MM.1S (cell line): ENCODE results near the gene GSAP.
"Not testable (repeated sequence)": the region's sequence is repeated elsewhere in the genome, so short reads cannot be mapped to it uniquely, and the experiment has no call there.

Source experiments
- DNase-seq: peaks from one replicate; pipeline ENCODE4 v3.0.0-alpha.2; 2015
- H2AFZ ChIP-seq: fragments of 300-600 bp; sonication (generic); 2 replicates; pipeline ENCODE4 v1.6.0; 2016; ENCODE audit warnings: antibody characterized with exemption, low read length
- H3F3A ChIP-seq: fragments of 300-600 bp; sonication (generic); 2 replicates; pipeline ENCODE4 v1.6.1; 2016; ENCODE audit warnings: mild to moderate bottlenecking, antibody characterized with exemption, low read length, moderate library complexity, mixed read lengths; ENCODE audit not compliant: insufficient read depth
- H3K27ac ChIP-seq: fragments of 300-600 bp; sonication (generic); 2 replicates; pipeline ENCODE4 v1.5.1; 2016; ENCODE audit warnings: mild to moderate bottlenecking, low read length
- H3K27me3 ChIP-seq: fragments of 300-600 bp; sonication (generic); replicated peaks from 2 replicates; pipeline ENCODE4 v1.6.0; 2016; ENCODE audit warnings: low read length; ENCODE audit not compliant: insufficient read depth
- H3K36me3 ChIP-seq: fragments of 300-600 bp; sonication (generic); replicated peaks from 2 replicates; pipeline ENCODE4 v1.6.1; 2016; ENCODE audit warnings: mild to moderate bottlenecking, low read length, mixed read lengths; ENCODE audit not compliant: insufficient read depth
- H3K4me1 ChIP-seq: fragments of 300-600 bp; sonication (generic); 2 replicates; pipeline ENCODE4 v1.6.1; 2016; ENCODE audit warnings: low read length, mixed read lengths
- H3K4me2 ChIP-seq: fragments of 300-600 bp; sonication (generic); 2 replicates; pipeline ENCODE4 v1.6.0; 2016; ENCODE audit warnings: low read depth, low read length
- H3K4me3 ChIP-seq: fragments of 300-600 bp; sonication (generic); 2 replicates; pipeline ENCODE4 v1.5.1; 2016; ENCODE audit warnings: low read length, mixed read lengths
- H3K79me2 ChIP-seq: fragments of 300-600 bp; sonication (generic); 2 replicates; pipeline ENCODE4 v1.6.1; 2016; ENCODE audit warnings: mixed run types, low read length, mixed read lengths
- H3K9ac ChIP-seq: fragments of 300-600 bp; sonication (generic); 2 replicates; pipeline ENCODE4 v1.6.1; 2016; ENCODE audit warnings: low read length, mixed read lengths
- H3K9me2 ChIP-seq: fragments of 300-600 bp; sonication (generic); replicated peaks from 2 replicates; pipeline ENCODE4 v1.6.1; 2016; ENCODE audit warnings: mild to moderate bottlenecking, low read length, mixed read lengths; ENCODE audit not compliant: insufficient read depth
- H3K9me3 ChIP-seq: fragments of 300-600 bp; sonication (generic); replicated peaks from 2 replicates; pipeline ENCODE4 v1.6.1; 2016; ENCODE audit warnings: mild to moderate bottlenecking, low read length, mixed read lengths; ENCODE audit not compliant: insufficient read depth
- H4K20me1 ChIP-seq: fragments of 300-600 bp; sonication (generic); 2 replicates; pipeline ENCODE4 v1.6.1; 2016; ENCODE audit warnings: mild to moderate bottlenecking, low read length, moderate library complexity, mixed read lengths; ENCODE audit not compliant: insufficient read depth
- CTCF ChIP-seq: fragments of 300-600 bp; sonication (generic); IDR thresholded peaks from 2 replicates; pipeline ENCODE4 v1.5.1; 2016; ENCODE audit warnings: antibody characterized with exemption, low read length, mixed read lengths
- EZH2 ChIP-seq: fragments of 300-600 bp; sonication (generic); optimal IDR thresholded peaks from 2 replicates; pipeline ENCODE3; 2017; ENCODE audit warnings: low read depth, mild to moderate bottlenecking, antibody characterized with exemption, low read length, mixed read lengths
- EZH2phosphoT487 ChIP-seq: fragments of 300-600 bp; sonication (generic); IDR thresholded peaks from 2 replicates; pipeline ENCODE4 v1.6.1; 2018; ENCODE audit warnings: antibody characterized with exemption, low read length

GSAP gene

GRCh38 chr7:77415823-77416620, at the start of gene GSAP:
Gene GSAP, minus strand, starts transcription at chr7:77416349. Its CDS starts 28 bp downstream, at chr7:77416321.
- no peaks in the 10 kb centered on the region for H3K27me3 ChIP-seq
- peaks cover 10% of the 10 kb centered on the region; the same call in 1 of the 2 replicates for H3K4me1 ChIP-seq
- peak; percentile 80 for DNase-seq
- no peaks in the 10 kb centered on the region for H3K36me3 ChIP-seq
- peak within 1 kb of the TSS; percentile 90 for H2AFZ ChIP-seq
- H4K20me1 ChIP-seq, result no peaks in the 10 kb centered on the region
- peak within 1 kb of the TSS; percentile 49; the same call in 1 of the 2 replicates for H3K27ac ChIP-seq
- H3K9ac ChIP-seq, result peak within 1 kb of the TSS; percentile 64
- peaks cover 14% of the 10 kb centered on the region; the same call in 1 of the 2 replicates for H3F3A ChIP-seq
- H3K4me3 ChIP-seq, result peak within 1 kb of the TSS; percentile 73
- no peaks in the 10 kb centered on the region for H3K9me3 ChIP-seq
- H3K4me2 ChIP-seq, result peak within 1 kb of the TSS; percentile 75
- no peaks in the 10 kb centered on the region for H3K79me2 ChIP-seq
- no peaks in the 10 kb centered on the region for H3K9me2 ChIP-seq
- TF ChIP-seq EZH2phosphoT487 (no peak), CTCF (no peak), EZH2 (no peak)

GRCh38 chr7:77465256-77465655, 49.1 kb upstream of the GSAP start:
- H3K36me3 ChIP-seq, result no peaks in the 10 kb centered on the region
- H3K79me2 ChIP-seq, result no peaks in the 10 kb centered on the region
- H3K27me3 ChIP-seq, result no peaks in the 10 kb centered on the region
- no peak overlapping the region for H3K4me3 ChIP-seq
- H2AFZ ChIP-seq, result no peak overlapping the region
- H3K27ac ChIP-seq, result no peak overlapping the region
- H3K4me1 ChIP-seq, result peaks cover 4% of the 10 kb centered on the region; the same call in 1 of the 2 replicates
- no peaks in the 10 kb centered on the region for H3K9me2 ChIP-seq
- no peak overlapping the region for H3K4me2 ChIP-seq
- no peak for DNase-seq
- no peak for TF ChIP-seq EZH2phosphoT487
- no peak for TF ChIP-seq CTCF
- no peaks in the 10 kb centered on the region for H3K9me3 ChIP-seq
- no peak overlapping the region for H3K9ac ChIP-seq
- H4K20me1 ChIP-seq, result no peaks in the 10 kb centered on the region
- no peaks in the 10 kb centered on the region for H3F3A ChIP-seq

- Histone ChIP-seq H3K4me3 (no peak overlapping the region), H3F3A (no peaks in the 10 kb centered on the region), H3K9me3 (no peaks in the 10 kb centered on the region), H3K9ac (no peak overlapping the region), H3K79me2 (no peaks in the 10 kb centered on the region), H3K27ac (no peak overlapping the region), H3K4me2 (no peak overlapping the region), H4K20me1 (no peaks in the 10 kb centered on the region), H3K9me2 (no peaks in the 10 kb centered on the region), H2AFZ (no peak overlapping the region), H3K27me3 (no peaks in the 10 kb centered on the region), H3K36me3 (no peaks in the 10 kb centered on the region), H3K4me1 (peaks cover 4% of the 10 kb centered on the region; the same call in 1 of the 2 replicates)
- DNase-seq, result no peak
- TF ChIP-seq EZH2phosphoT487, result no peak
- TF ChIP-seq CTCF, result no peak
- no peak for TF ChIP-seq EZH2
Measured at GRCh38 chr7:77464589-77464988, 48.4 kb upstream of the GSAP start.

GRCh38 chr7:77463632-77464031, 47.5 kb upstream of the GSAP start:
- H3K27ac ChIP-seq, H3F3A ChIP-seq, DNase-seq, H3K4me2 ChIP-seq, H3K4me3 ChIP-seq, H3K9me3 ChIP-seq, H4K20me1 ChIP-seq, H3K9ac ChIP-seq, H3K4me1 ChIP-seq, H3K36me3 ChIP-seq, H3K9me2 ChIP-seq, H2AFZ ChIP-seq, H3K79me2 ChIP-seq, H3K27me3 ChIP-seq: not testable (repeated sequence)
